Smooth muscle cell (in vitro differentiated cells): ENCODE measurements around the gene FGF18. TPM values are rescaled to one million over a fixed set of nuclear protein-coding genes. Genes with fewer than 3 reads are reported as not detected.

ENCODE experiments used
- DNase-seq: peaks from one replicate; lab custom pipeline; 2025; ENCODE audit not compliant: unreplicated experiment; lab: John Stamatoyannopoulos, UW
- H2AFZ ChIP-seq: fragments of 200-600 bp; sonication (generic); 2 replicates; pipeline ENCODE4 v1.6.0; 2016; ENCODE audit warnings: antibody characterized with exemption, low read depth, mild to moderate bottlenecking
- H3F3A ChIP-seq: fragments of 200-600 bp; sonication (generic); 2 replicates; pipeline ENCODE4 v1.6.0; 2017; ENCODE audit warnings: antibody characterized with exemption, low read depth
- H3K27ac ChIP-seq: fragments of 200-600 bp; sonication (generic); 2 replicates; pipeline ENCODE4 v1.5.1; 2016; ENCODE audit warnings: low read depth, mild to moderate bottlenecking
- H3K27me3 ChIP-seq: fragments of 200-600 bp; sonication (generic); 2 replicates; pipeline ENCODE4 v1.6.1; 2016; ENCODE audit warnings: low read depth, mild to moderate bottlenecking
- H3K36me3 ChIP-seq: fragments of 200-600 bp; sonication (generic); 2 replicates; pipeline ENCODE4 v1.5.1; 2016; ENCODE audit warnings: low read depth
- H3K4me1 ChIP-seq: fragments of 200-600 bp; sonication (generic); 2 replicates; pipeline ENCODE4 v1.5.1; 2016; ENCODE audit warnings: low read depth
- H3K4me2 ChIP-seq: fragments of 200-600 bp; sonication (generic); 2 replicates; pipeline ENCODE4 v1.6.0; 2016; ENCODE audit warnings: mild to moderate bottlenecking
- H3K4me3 ChIP-seq: fragments of 200-600 bp; sonication (generic); 2 replicates; pipeline ENCODE4 v1.5.1; 2016; ENCODE audit warnings: mild to moderate bottlenecking
- H3K79me2 ChIP-seq: fragments of 200-600 bp; sonication (generic); 2 replicates; pipeline ENCODE4 v1.6.0; 2016; ENCODE audit warnings: low read depth, mild to moderate bottlenecking
- H3K9ac ChIP-seq: fragments of 200-600 bp; sonication (generic); 2 replicates; pipeline ENCODE4 v1.6.0; 2016; ENCODE audit warnings: low read depth
- H3K9me3 ChIP-seq: fragments of 200-600 bp; sonication (generic); replicated peaks from 2 replicates; pipeline ENCODE4 v1.5.1; 2016; ENCODE audit warnings: low read depth
- H4K20me1 ChIP-seq: fragments of 200-600 bp; sonication (generic); 2 replicates; pipeline ENCODE4 v1.6.0; 2016; ENCODE audit warnings: low read depth
- CTCF ChIP-seq: fragments of 200-600 bp; sonication (generic); IDR thresholded peaks from 2 replicates; pipeline ENCODE4 v1.5.1; 2017; ENCODE audit warnings: borderline replicate concordance, mild to moderate bottlenecking, antibody characterized with exemption; ENCODE audit not compliant: insufficient read depth, poor library complexity, severe bottlenecking
- WGBS: methylation state at CpG from one replicate; pipeline ENCODE4 v1.1.7; 2016; ENCODE audit warnings: low lambda C conversion rate; 5-methylcytosine and 5-hydroxymethylcytosine counted together
- polyA plus RNA-seq: library from polyadenylated mRNA; unstranded; fragments of >200 nt; fragmentation: Nextera tagmentation; extraction: Ambion mirVana; gene quantifications from 2 replicates; pipeline ENCODE4 v1.2.1, GENCODE V29; 2016
- total RNA-seq: library from RNA; depleted of rRNA; stranded (reverse); fragments of >200 nt; gene quantifications from 2 replicates; pipeline ENCODE4 v1.2.3, GENCODE V29; 2014

The FGF18 gene
- total and polyA plus RNA-seq, 2 experiments from 2014 or later, result 0.21 TPM; not detected in 1

GRCh38 chr5:171477666-171478065, 58.2 kb downstream of the FGF18 start:
- H4K20me1 ChIP-seq, result no peaks in the 10 kb centered on the region
- TF ChIP-seq CTCF, result no peak
- H3K4me1 ChIP-seq, result no peaks in the 10 kb centered on the region
- no peak overlapping the region for H3K9ac ChIP-seq
- no peak overlapping the region for H2AFZ ChIP-seq
- no peak overlapping the region for H3K27ac ChIP-seq
- no peak overlapping the region for H3K4me2 ChIP-seq
- H3K27me3 ChIP-seq, result no peaks in the 10 kb centered on the region
- H3K79me2 ChIP-seq, result no peaks in the 10 kb centered on the region
- 66% methylated on average over 3 of the region's 3 CpGs for WGBS
- no peaks in the 10 kb centered on the region for H3K9me3 ChIP-seq
- no peak for DNase-seq
- no peaks in the 10 kb centered on the region for H3F3A ChIP-seq
- no peak overlapping the region for H3K4me3 ChIP-seq
- H3K36me3 ChIP-seq, result no peaks in the 10 kb centered on the region

GRCh38 chr5:171478946-171479775, 59.7 kb downstream of the FGF18 start:
- Histone ChIP-seq H2AFZ (no peak overlapping the region), H3K4me3 (no peak overlapping the region), H4K20me1 (no peaks in the 10 kb centered on the region), H3K36me3 (no peaks in the 10 kb centered on the region), H3K27ac (no peak overlapping the region), H3K9ac (no peak overlapping the region), H3K79me2 (no peaks in the 10 kb centered on the region), H3K4me2 (no peak overlapping the region), H3K9me3 (no peaks in the 10 kb centered on the region), H3F3A (no peaks in the 10 kb centered on the region), H3K27me3 (no peaks in the 10 kb centered on the region), H3K4me1 (no peaks in the 10 kb centered on the region)
- no peak for DNase-seq
- WGBS, result 75% methylated on average over 4 of the region's 4 CpGs
- TF ChIP-seq CTCF, result no peak

GRCh38 chr5:171479776-171480125, 60.3 kb downstream of the FGF18 start:
- no peak overlapping the region for H3K4me2 ChIP-seq
- H3K9ac ChIP-seq, result no peak overlapping the region
- H2AFZ ChIP-seq, result no peak overlapping the region
- no peaks in the 10 kb centered on the region for H3K79me2 ChIP-seq
- no peaks in the 10 kb centered on the region for H3F3A ChIP-seq
- no peaks in the 10 kb centered on the region for H3K27me3 ChIP-seq
- H3K9me3 ChIP-seq, result no peaks in the 10 kb centered on the region
- no peak overlapping the region for H3K4me3 ChIP-seq
- no peak for TF ChIP-seq CTCF
- DNase-seq, result no peak
- no peaks in the 10 kb centered on the region for H3K4me1 ChIP-seq
- H3K36me3 ChIP-seq, result no peaks in the 10 kb centered on the region
- WGBS, result 91% methylated on average over 1 of the region's 1 CpG
- H4K20me1 ChIP-seq, result no peaks in the 10 kb centered on the region
- no peak overlapping the region for H3K27ac ChIP-seq

- Histone ChIP-seq H3K9me3 (no peaks in the 10 kb centered on the region), H3F3A (no peaks in the 10 kb centered on the region), H3K79me2 (no peaks in the 10 kb centered on the region), H3K36me3 (no peaks in the 10 kb centered on the region), H4K20me1 (no peaks in the 10 kb centered on the region), H3K27ac (no peak overlapping the region), H3K27me3 (no peaks in the 10 kb centered on the region), H3K4me3 (no peak overlapping the region), H3K4me1 (no peaks in the 10 kb centered on the region), H3K9ac (no peak overlapping the region), H2AFZ (no peak overlapping the region), H3K4me2 (no peak overlapping the region)
- TF ChIP-seq CTCF, result no peak
- no peak for DNase-seq
- WGBS, result 80% methylated on average over 6 of the region's 6 CpGs
Measured at GRCh38 chr5:171480239-171480638, 60.8 kb downstream of the FGF18 start.
